SH-SY5Y (cell line): ENCODE data around the gene ZCCHC14.

Experiments used
- GATA2 ChIP-seq: IDR thresholded peaks from 2 replicates; pipeline ENCODE4 v1.6.1; 2011; ENCODE audit warnings: mild to moderate bottlenecking, low read depth, low read length
- GATA3 ChIP-seq: IDR thresholded peaks from 2 replicates; pipeline ENCODE4 v1.6.1; 2011; ENCODE audit warnings: low read depth, mild to moderate bottlenecking, low read length, moderate library complexity

DNA sequence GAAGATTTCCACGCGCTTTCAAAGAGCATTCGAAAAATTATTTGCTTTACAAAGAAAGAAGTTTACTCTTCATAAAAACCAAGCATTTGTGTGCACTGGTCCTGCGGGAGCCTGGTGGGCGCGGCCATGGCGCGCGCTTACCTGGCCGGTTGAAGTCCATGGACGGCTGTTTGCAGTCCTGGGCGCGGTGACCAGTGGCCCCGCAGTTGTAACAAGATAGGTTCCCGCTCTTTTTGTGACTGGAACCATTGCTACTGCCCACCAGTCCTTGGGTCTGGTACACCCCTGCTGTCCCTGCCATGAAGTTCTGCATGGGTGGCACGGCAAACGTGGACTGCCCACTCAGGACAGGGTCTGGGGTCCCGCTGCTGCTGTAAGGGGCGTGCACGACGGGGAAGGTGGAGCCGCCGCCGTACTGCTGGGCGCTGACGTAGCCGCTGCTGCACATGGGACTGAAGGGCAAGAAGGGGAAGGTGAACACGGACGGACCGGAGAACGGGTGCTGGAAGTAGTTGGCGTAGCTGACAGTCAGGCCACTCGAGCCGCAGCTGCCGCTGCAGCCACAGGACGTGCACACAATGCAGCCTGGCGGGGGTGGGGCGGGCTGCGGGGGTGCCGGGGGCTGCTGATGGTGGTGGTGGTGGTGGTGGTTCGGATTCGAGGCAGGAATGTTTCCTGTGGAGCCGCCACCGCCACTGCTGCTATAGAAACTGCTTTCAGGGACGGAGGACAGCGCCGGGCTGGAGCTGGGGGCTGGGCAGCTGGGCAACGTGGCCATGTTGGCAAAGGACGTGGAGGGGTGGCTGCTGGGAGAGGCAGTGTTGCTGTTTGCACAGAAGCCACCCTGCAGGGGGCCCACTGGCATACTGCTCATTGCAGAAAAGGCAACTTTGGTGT, 81.2 kb downstream of the ZCCHC14 start:
- TF ChIP-seq GATA3, result no peak
- no peak for TF ChIP-seq GATA2
